Neural crest cell (in vitro differentiated cells): ENCODE measurements around the gene GPSM1. TPM values are rescaled to one million over a fixed set of nuclear protein-coding genes. Genes with fewer than 3 reads are reported as not detected.
"Not testable (repeated sequence)": the region's sequence is repeated elsewhere in the genome, so short reads cannot be mapped to it uniquely, and the experiment has no call there.

Experiments
- DNase-seq: peaks from one replicate; pipeline ENCODE4 v3.0.0; 2021; ENCODE audit warnings: low read depth, mixed read lengths, low spot score
- H3K27ac Mint-ChIP-seq: one replicate; pipeline ENCODE4 v1.8.0; 2021; ENCODE audit warnings: mild to moderate bottlenecking, mixed read lengths; ENCODE audit not compliant: unreplicated experiment
- H3K27me3 Mint-ChIP-seq: 2 replicates; pipeline ENCODE4 v1.8.0; 2021; ENCODE audit warnings: low read depth, mild to moderate bottlenecking, mixed read lengths
- H3K36me3 Mint-ChIP-seq: 2 replicates; pipeline ENCODE4 v1.8.0; 2021; ENCODE audit warnings: low read depth, mild to moderate bottlenecking, mixed read lengths
- H3K4me1 Mint-ChIP-seq: 2 replicates; pipeline ENCODE4 v1.8.0; 2021; ENCODE audit warnings: mixed read lengths
- H3K4me3 Mint-ChIP-seq: one replicate; pipeline ENCODE4 v1.8.0; 2021; ENCODE audit warnings: mild to moderate bottlenecking, mixed read lengths
- H3K9me3 Mint-ChIP-seq: 2 replicates; pipeline ENCODE4 v1.8.0; 2021; ENCODE audit warnings: mixed read lengths
- total RNA-seq: library from RNA; stranded (reverse); gene quantifications from 2 replicates; pipeline ENCODE4 v1.2.1, GENCODE V29; 2021
- TF ChIP-seq, protein P1 (sequence below): fragments of 200-600 bp; sonication (generic); conservative IDR thresholded peaks from 2 replicates; pipeline ENCODE4 v1.5.0; 2021; ENCODE audit warnings: antibody characterized with exemption, mild to moderate bottlenecking

The GPSM1 gene
- total RNA-seq, 1 donor from 2014 or later = 56.7 TPM

DNA sequence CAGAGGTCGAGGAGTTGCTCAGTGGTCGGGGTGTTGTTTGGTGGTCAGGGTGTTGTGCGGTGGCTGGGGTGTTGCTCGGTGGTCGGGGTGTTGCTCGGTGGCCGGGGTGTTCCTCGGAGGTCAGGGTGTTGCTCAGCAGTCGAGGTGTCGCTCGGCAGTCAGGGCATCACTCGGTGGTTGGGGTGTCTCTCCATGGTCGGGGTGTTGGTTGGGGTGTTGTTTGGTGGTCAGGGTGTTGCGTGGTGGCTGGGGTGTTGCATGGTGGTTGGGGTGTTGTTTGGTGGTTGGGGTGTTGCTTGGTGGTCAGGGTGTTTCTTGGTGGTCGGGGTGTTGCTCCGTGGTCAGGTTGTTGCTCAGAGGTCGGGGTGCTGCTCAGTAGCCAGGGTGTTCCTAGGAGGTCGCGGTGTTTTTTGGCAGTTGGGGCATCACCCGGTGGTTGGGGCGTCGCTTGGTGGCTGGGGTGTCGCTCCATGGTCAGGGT lies 11.0 kb upstream of the GPSM1 start:
- H3K36me3 Mint-ChIP-seq = no peaks in the 10 kb centered on the region
- TF ChIP-seq, protein P1, sequence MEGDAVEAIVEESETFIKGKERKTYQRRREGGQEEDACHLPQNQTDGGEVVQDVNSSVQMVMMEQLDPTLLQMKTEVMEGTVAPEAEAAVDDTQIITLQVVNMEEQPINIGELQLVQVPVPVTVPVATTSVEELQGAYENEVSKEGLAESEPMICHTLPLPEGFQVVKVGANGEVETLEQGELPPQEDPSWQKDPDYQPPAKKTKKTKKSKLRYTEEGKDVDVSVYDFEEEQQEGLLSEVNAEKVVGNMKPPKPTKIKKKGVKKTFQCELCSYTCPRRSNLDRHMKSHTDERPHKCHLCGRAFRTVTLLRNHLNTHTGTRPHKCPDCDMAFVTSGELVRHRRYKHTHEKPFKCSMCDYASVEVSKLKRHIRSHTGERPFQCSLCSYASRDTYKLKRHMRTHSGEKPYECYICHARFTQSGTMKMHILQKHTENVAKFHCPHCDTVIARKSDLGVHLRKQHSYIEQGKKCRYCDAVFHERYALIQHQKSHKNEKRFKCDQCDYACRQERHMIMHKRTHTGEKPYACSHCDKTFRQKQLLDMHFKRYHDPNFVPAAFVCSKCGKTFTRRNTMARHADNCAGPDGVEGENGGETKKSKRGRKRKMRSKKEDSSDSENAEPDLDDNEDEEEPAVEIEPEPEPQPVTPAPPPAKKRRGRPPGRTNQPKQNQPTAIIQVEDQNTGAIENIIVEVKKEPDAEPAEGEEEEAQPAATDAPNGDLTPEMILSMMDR = no peak
- no peaks in the 10 kb centered on the region for H3K27me3 Mint-ChIP-seq
- DNase-seq = no peak
- peak overlapping the region; percentile 83 for H3K27ac Mint-ChIP-seq
- H3K4me3 Mint-ChIP-seq = no peak overlapping the region
- H3K9me3 Mint-ChIP-seq = peaks cover 14% of the 10 kb centered on the region
- H3K4me1 Mint-ChIP-seq = peaks cover 6% of the 10 kb centered on the region

DNA sequence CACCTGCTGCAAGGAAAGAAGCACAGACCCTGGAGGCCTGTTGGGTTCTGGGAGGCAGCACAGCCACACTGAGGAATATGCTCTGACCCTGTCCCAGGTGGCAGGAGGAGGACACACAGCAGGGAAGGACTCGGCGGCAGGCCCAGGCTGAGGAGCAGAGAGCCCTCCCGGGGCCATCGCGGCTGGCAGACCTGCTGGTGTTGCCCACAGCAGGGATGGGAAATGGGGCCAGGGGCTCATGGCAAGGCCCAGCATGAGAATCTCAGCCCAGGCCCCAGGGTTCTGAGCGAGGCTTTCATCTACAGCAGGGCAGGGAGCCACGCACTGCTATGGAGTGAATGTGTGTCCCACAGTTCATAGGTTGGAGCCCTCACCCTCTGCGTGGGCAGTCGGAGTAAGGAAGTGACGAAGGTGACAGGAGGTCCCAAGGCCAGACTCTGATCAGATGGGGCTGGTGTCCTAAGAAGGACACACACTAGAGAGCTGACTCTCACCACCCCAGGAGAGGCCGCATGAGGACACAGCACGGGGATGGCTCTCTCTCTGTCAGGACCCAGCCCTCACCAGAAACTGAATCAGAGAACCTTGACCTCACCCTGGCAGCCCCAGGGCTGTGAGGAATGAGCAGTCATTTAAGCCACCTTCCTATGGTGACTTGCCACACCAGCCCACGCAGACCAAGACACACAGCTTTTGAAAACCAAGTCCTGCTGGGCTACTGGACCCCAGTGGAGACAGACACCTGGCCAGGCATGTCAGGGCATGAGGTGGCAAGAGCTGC lies 10.3 kb upstream of the GPSM1 start:
- Mint-ChIP-seq H3K27me3 (no peaks in the 10 kb centered on the region), H3K4me1 (peaks cover 6% of the 10 kb centered on the region), H3K9me3 (peaks cover 14% of the 10 kb centered on the region), H3K4me3 (no peak overlapping the region), H3K36me3 (no peaks in the 10 kb centered on the region), H3K27ac (no peak overlapping the region)
- TF ChIP-seq, protein P1 = no peak
- no peak for DNase-seq

DNA sequence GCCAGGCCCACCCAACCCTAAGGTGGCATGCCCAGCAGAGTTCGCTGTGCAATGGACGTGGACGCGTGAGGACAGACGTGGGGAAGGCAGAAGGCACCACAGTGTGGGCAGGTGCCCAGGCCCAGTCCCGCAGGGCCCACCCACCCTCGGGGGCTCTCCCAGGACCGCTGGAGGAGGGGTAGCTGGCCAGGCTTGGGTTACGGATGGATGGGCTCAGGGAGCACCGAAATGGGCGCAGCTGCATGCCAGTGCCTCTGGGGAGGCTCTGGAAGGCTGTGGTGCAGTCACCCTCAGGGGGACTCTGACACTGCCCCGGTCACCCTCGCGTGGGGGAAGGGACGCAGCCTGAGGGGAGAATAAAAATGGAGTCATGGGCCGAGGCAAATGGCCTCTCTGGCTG lies 9.6 kb upstream of the GPSM1 start:
- DNase-seq = no peak
- peaks cover 14% of the 10 kb centered on the region for H3K9me3 Mint-ChIP-seq
- H3K27me3 Mint-ChIP-seq = no peaks in the 10 kb centered on the region
- H3K4me1 Mint-ChIP-seq = peaks cover 6% of the 10 kb centered on the region
- TF ChIP-seq, protein P1 = no peak
- no peaks in the 10 kb centered on the region for H3K36me3 Mint-ChIP-seq
- H3K4me3 Mint-ChIP-seq = no peak overlapping the region
- H3K27ac Mint-ChIP-seq = peak overlapping the region; percentile 12

DNA sequence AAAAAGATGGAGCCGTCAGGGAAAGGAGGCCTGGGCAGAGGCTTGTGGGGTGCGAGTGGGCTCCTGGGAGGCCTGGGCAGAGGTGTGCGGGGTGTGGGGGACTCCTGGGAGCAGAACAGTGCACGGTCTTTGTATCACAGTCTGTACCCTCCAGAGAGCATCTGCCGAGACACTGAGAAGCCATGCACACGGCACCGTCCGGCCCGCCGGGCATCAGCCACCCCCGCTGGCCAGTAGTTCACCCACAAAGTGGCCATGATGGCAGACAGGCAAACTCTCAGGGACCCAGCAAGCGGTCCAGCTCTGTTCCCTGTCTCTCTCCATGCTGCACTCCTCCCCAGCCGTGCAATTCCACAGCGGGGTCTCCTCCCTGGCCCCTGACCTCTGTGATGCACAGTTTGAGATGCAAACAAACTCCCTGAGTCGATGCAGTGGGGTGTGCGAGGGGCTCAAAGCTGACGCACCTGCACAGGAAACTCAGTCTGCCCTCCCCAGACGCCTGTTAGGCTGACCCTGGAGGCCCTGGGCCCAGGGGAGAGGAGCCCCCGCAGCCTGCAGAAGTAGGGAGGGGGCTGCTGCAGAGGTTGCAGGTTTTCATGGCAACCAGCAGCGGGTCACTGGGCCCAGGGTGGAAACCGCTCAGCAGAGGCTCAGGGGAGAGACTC lies 9.1 kb upstream of the GPSM1 start:
- Mint-ChIP-seq H3K36me3 (no peaks in the 10 kb centered on the region), H3K9me3 (peaks cover 14% of the 10 kb centered on the region), H3K4me3 (no peak overlapping the region), H3K4me1 (peaks cover 6% of the 10 kb centered on the region), H3K27me3 (no peaks in the 10 kb centered on the region), H3K27ac (peak overlapping the region; percentile 12)
- no peak for DNase-seq
- TF ChIP-seq, protein P1 = no peak

DNA sequence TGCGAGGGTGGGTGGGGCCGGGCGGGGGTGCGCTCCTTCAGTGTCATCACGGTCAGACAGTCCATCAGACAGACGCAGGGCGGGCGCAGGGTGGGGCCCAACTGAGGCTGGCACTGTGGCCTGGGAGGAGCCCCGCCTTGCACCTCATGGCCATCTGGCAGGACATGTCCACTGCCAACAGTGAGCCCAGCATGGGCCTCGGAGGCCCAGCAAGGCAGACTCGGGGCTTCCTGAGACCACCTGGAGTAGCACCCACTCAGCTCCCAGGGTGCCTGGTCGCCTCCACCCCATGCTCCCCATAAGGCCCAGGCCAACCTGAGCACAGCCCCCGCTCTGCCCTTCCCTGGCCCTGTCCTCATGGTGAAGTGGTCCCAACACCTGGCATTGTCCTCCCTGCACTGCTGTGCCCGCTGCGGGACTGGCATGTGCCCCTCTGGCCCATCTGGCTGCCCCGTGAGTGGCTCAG lies 8.5 kb upstream of the GPSM1 start:
- DNase-seq = no peak
- no peaks in the 10 kb centered on the region for H3K36me3 Mint-ChIP-seq
- H3K4me1 Mint-ChIP-seq = peaks cover 6% of the 10 kb centered on the region
- TF ChIP-seq, protein P1 = no peak
- no peak overlapping the region for H3K4me3 Mint-ChIP-seq
- no peak overlapping the region for H3K27ac Mint-ChIP-seq
- peaks cover 14% of the 10 kb centered on the region for H3K9me3 Mint-ChIP-seq
- no peaks in the 10 kb centered on the region for H3K27me3 Mint-ChIP-seq

DNA sequence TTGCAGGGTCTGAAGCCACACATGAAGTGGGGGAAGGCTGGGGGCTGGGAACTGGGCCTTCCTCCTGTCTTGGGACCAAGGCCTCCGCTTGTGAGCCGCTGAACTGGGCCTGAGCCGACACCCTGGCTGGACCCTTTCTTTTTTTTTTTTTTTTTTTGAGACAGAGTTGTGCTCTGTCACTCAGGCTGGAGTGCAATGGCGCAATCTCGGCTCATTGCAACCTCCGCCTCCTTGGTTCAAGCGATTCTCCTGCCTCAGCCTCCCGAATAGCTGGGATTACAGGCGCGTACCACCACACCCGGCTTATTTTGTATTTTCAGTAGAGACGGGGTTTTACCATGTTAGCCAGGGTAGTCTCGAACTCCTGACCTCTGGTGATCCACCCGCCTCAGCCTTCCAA lies 8.1 kb upstream of the GPSM1 start:
- peaks cover 14% of the 10 kb centered on the region for H3K9me3 Mint-ChIP-seq
- DNase-seq, H3K27me3 Mint-ChIP-seq, H3K36me3 Mint-ChIP-seq, H3K27ac Mint-ChIP-seq, H3K4me1 Mint-ChIP-seq, H3K4me3 Mint-ChIP-seq: not testable (repeated sequence)

DNA sequence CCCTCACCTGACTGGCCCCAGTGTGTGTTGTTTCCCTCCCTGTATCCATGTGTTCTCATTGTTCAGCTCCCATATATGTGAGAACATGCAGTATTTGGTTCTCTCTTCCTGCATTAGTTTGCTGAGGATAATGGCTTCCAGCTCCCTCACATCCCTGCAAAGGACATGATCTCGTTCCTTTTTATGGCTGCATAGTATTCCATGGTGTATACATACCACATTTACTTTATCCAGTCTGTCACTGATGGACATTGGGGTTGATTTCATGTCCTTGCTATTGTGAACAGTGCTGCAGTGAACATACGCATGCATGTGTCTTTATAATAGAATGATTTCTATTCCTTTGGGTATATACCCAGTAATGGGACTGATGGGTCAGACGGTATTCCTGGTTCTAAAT lies 7.4 kb upstream of the GPSM1 start:
- not testable (repeated sequence) for H3K27me3 Mint-ChIP-seq, H3K4me3 Mint-ChIP-seq, H3K36me3 Mint-ChIP-seq, H3K4me1 Mint-ChIP-seq, H3K27ac Mint-ChIP-seq, DNase-seq, H3K9me3 Mint-ChIP-seq

DNA sequence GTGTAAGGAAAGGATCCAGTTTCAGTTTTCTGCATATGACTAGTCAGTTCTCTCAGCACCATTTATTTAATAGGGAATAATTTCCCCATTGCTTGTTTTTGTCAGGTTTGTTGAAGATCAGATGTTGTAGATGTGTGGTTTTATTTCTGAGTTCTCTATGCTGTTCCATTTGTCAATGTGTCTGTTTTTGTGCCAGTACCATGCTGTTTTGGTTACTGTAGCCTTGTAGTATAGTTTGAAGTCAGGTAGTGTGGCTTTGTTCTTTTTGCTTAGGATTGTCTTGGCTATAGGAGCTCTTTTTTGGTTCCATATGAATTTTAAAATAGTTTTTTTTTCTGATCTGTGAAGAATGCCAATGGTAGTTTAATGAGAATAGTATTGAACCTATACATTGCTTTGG lies 6.4 kb upstream of the GPSM1 start:
- not testable (repeated sequence) for H3K36me3 Mint-ChIP-seq, H3K27me3 Mint-ChIP-seq, H3K4me1 Mint-ChIP-seq, H3K9me3 Mint-ChIP-seq, H3K4me3 Mint-ChIP-seq, DNase-seq, H3K27ac Mint-ChIP-seq
